Gastroesophageal sphincter (tissue), 3 donors: ENCODE measurements around the gene TIPRL.

Experiments
- CTCF ChIP-seq, 4 experiments: fragments of 200-600 bp in 2 of 4; fragments of 450-650 bp in 2 of 4; sonication (generic) in 1 of 4; IDR thresholded peaks; one replicate each; pipeline ENCODE4 v1.5.1; 2017 to 2019; ENCODE audit warnings: antibody characterized with exemption in 4 of 4, mild to moderate bottlenecking in 2 of 4, moderate library complexity in 2 of 4
- EP300 ChIP-seq: sonication (generic); formaldehyde crosslinking; IDR thresholded peaks from one replicate; pipeline ENCODE4 v1.6.1; 2017; ENCODE audit warnings: antibody characterized with exemption, mild to moderate bottlenecking
- POLR2A ChIP-seq, 2 donors: fragments of 450-650 bp; IDR thresholded peaks; one replicate each; pipeline ENCODE4 v1.6.1; 2017; ENCODE audit warnings: antibody characterized with exemption in 2 of 2, mild to moderate bottlenecking in 2 of 2, moderate library complexity in 1 of 2
- POLR2AphosphoS5 ChIP-seq: sonication (generic); formaldehyde crosslinking; IDR thresholded peaks from one replicate; pipeline ENCODE4 v1.6.1; 2017; ENCODE audit warnings: antibody characterized with exemption

- TF ChIP-seq CTCF (IDR thresholded peaks at IDR 0.05) (no peak), POLR2A (IDR thresholded peaks at IDR 0.05) (no peak), EP300 (no peak), POLR2AphosphoS5 (no peak)
These were observed 6.4 kb upstream of the TIPRL start for GRCh38 chr1:168172250-168172915.
